Fibroblast of villous mesenchyme (primary cell): ENCODE measurements around the gene APOBEC3B. TPM values are rescaled to one million over a fixed set of nuclear protein-coding genes. Genes with fewer than 3 reads are reported as not detected.
"Not testable (repeated sequence)": the region's sequence is repeated elsewhere in the genome, so short reads cannot be mapped to it uniquely, and the experiment has no call there.

Experiments
- DNase-seq: peaks from one replicate; pipeline ENCODE4 v3.0.0-alpha.2; 2010; ENCODE audit warnings: low read depth
- H3K4me3 ChIP-seq: 2 replicates; pipeline ENCODE4 v1.5.1; 2011; ENCODE audit warnings: low read depth, mild to moderate bottlenecking, low read length
- total RNA-seq: library from RNA; depleted of rRNA; stranded (reverse); fragments of >200 nt; gene quantifications from 2 replicates; pipeline ENCODE4 v1.2.3, GENCODE V29; 2012
- TF ChIP-seq, protein P1 (sequence below): IDR thresholded peaks from 2 replicates; pipeline ENCODE4 v1.5.1; 2012; ENCODE audit warnings: low read depth, mild to moderate bottlenecking, low read length; ENCODE audit not compliant: insufficient read depth

APOBEC3B gene
- total RNA-seq, 1 donor = 2.2 TPM

DNA sequence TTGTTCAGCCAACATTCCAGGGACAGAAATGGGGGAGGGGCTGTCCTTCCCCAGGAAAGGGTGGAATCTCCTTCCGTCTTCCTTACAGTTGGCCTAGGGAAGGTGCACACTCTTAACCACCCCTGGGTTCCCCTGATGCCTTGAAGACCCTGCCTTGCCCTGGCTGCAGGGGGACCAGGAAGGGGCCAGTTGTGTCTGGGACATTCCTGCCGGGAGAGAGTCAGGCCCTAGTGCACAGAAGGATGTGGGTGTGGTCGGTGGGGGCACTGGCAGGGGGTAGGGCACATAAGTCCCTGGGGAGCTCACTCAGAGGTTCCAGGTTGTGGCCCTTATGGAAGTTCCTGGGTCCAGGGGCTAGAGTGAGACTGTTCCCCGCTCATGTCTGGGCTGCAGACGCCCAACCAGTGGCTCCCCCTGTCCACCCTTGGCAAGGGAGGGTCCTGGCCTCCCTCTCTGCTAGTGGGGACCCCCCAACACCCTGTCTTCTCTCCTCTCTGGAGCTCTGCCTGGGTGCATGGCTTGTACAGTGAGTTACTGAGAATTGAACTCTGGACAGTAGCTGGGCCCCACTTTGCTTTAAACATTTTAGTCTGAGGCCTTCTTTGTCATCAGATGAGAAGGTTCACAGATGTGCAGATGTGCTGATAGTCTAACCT lies 26.8 kb upstream of the APOBEC3B start:
- TF ChIP-seq, protein P1, sequence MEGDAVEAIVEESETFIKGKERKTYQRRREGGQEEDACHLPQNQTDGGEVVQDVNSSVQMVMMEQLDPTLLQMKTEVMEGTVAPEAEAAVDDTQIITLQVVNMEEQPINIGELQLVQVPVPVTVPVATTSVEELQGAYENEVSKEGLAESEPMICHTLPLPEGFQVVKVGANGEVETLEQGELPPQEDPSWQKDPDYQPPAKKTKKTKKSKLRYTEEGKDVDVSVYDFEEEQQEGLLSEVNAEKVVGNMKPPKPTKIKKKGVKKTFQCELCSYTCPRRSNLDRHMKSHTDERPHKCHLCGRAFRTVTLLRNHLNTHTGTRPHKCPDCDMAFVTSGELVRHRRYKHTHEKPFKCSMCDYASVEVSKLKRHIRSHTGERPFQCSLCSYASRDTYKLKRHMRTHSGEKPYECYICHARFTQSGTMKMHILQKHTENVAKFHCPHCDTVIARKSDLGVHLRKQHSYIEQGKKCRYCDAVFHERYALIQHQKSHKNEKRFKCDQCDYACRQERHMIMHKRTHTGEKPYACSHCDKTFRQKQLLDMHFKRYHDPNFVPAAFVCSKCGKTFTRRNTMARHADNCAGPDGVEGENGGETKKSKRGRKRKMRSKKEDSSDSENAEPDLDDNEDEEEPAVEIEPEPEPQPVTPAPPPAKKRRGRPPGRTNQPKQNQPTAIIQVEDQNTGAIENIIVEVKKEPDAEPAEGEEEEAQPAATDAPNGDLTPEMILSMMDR = no peak
- H3K4me3 ChIP-seq = no peak overlapping the region
- no peak for DNase-seq

DNA sequence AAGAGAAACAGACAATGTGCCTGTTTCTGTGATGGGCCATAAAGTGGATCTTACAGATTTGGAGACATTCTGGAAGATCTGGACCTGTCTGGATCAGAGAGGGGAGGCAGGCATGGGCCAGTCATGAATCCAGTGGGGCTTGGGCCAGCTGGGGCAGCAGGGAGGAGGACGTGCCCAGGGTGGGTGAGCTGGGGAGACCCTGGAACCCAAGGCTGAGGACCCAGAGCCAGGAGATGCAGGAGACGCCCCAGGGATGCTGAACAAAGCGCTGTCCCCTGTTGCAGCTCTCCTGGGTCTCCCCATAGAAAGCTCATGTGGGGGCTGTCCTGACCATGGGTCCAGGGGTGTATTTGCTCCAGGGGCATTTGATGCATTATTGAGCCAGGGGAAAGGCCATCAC lies 26.2 kb upstream of the APOBEC3B start:
- no peak overlapping the region for H3K4me3 ChIP-seq
- TF ChIP-seq, protein P1 = no peak
- no peak for DNase-seq

DNA sequence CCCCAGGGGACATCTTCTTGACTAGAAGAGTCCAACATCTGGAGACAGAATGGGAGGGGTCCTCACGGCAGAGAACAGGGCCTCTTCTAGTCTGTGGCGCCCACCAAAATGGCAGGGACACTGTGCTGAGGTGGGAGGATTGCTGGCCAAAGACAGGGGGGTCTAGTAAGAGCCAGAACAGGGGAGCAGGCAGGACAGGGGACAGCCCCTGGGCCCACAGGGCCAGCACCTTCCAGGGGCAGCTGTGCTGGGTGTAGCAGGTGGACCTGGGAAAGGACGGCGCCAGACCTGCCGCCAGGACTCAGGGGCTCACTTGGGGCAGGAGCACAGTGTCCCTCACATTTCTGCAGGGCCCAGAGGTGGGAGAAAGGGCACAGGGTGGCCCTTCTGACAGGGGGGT lies 25.6 kb upstream of the APOBEC3B start:
- DNase-seq = no peak
- TF ChIP-seq, protein P1 = no peak

DNA sequence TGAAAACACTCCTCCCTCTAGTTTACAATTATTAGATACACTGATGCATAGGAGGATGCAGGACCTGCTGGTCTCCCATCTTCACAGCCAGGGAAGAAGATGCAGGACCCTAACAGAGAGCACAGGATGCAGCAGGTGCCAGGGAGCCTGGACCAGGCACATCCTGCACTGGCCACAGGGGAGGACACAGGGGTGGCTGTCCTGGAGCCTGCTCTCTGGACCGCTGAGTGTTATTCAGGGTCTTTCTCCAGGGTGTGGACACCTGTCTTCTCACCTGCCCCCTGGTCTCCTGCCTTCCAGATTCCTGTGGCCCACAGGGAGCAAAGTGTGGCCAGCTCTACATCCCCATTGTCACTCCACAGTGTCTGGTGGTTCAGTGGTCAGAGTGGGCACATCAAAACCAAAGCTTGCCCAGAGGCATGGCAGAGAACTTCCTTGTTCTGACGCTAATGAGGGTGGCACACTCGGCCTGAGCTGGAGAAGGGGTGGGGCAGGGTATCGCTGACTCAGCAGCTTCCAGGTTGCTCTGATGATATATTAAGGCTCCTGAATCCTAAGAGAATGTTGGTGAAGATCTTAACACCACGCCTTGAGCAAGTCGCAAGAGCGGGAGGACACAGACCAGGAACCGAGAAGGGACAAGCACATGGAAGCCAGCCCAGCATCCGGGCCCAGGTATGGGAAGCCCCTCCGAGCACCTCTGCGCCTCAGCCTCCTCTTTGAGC lies 24.9 kb upstream of the APOBEC3B start, which contains the start of gene APOBEC3A:
Gene APOBEC3A, plus strand, starts transcription at position 564 of the 725 bp plus-strand sequence. Its CDS starts 83 bp downstream, at position 647.
- no peak within 1 kb of the TSS for H3K4me3 ChIP-seq
- TF ChIP-seq, protein P1 = no peak
- no peak for DNase-seq

More for the DNA sequence above, 25.6 kb upstream of the APOBEC3B start:
- H3K4me3 ChIP-seq = no peak overlapping the region

DNA sequence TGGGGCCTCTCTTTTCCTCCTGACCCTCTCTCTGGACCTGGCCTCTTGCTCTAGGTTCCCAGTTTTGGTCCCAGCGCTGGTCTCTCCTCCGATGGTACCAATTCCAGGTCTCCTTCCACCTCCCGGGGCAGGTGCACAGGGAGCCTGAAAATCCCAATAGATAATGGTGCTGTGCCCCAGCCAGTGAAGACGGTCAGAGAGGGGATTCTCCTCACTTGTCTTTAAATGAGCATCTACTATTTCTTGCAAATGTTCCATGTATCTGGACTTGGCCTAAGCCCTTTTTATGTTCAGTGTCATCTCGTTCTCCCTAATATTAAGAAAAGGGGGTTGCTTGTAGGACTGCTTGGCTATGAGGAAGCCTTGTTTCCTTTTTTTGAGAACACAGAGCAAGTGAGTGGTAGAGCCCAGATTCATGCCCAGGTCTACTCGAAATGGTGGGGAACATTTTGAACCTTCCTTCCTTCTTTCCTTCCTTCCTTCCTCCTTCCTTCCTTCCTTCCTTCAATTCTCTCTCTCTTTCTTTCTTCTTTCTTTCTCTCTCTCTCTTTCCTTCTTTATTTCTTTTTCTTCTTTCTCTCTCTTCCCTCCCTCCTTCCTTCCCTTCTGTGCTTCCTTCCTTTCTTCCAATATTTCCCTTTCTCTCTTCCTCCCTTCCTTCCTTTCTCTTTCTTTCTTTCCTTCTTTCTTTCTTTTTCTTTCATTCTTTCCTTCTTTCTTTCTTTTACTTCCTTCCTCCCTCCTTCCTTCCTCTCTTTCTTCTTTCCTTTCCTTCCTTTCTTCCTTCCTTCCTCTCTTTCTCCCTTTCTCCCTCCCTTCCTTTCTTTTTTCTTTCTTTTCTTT lies 24.1 kb upstream of the APOBEC3B start:
- DNase-seq = no peak
- TF ChIP-seq, protein P1 = no peak
- H3K4me3 ChIP-seq = no peak overlapping the region

DNA sequence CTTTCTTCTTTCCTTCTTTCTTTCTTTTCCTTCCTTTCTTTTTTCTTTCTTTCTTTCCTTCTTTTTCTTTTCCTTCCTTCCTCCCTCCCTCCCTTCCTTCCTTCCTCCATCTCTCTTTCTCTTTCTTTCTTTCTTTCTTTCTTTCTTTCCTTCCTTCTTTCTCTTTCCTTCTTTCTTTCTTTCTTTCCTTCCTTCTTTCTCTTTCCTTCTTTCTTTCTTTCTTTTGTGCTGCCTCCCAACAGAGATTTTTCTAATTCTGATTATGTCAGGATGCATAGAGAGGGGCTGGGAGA lies 23.6 kb upstream of the APOBEC3B start:
- H3K4me3 ChIP-seq, DNase-seq: not testable (repeated sequence)

DNA sequence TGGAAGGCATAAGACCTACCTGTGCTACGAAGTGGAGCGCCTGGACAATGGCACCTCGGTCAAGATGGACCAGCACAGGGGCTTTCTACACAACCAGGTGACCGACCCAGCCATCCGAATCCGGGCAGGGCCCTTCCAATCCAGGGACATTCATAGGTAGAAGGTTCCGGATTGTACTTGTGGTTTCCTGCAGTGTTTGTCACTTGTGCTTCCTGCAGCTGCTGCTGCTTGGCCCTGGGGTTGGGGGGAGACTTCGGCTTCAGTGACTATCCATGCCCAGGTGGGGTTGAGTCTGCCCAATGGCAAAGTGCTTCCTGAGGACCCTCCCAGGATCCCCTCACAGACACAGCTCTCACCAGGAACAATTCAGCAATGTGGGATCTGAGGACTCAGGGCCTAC lies 22.6 kb upstream of the APOBEC3B start:
- DNase-seq = no peak
- TF ChIP-seq, protein P1 = no peak
- H3K4me3 ChIP-seq = no peak overlapping the region

DNA sequence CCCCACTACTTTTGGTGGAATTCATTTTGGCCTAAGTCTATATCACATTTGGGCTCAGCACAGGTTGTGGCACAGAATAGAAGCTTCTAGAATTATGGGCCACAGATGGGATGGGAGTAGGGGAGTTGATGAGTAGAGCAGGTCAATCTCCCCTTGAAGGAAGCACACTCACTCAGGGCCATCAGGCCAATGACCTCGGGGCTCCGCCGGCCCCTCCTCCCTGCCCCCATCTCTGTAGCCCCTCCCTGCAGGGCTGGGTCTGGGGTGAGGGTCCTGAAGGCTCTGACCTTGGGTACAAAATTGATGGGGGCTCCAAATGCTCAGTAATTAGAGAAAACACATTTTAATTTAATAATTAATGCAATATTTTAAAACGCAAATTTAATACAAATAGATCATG lies 21.5 kb upstream of the APOBEC3B start:
- H3K4me3 ChIP-seq, DNase-seq: not testable (repeated sequence)

DNA sequence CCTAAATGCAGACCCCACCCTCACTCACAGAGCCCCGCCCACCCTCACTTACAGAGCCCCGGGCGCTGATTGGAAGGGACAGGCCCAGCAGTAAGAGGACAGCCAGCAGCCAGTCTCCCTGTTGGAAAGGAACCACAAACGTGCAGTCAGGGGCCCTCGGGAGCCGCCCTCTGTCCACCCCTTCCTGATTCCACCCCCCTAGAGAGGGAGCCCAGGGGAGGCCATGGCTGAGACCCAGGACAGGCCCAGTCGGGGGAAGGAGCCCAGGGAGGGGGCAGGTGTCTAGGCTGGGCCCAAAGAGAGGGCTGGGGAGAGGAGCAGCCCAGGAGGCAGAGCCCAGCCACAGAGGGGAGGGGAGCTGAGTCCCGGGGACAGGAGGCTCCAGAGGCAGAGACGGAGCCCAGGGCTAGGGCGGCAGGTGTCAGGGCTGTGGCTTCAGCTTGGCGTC lies 18.8 kb upstream of the APOBEC3B start:
- not testable (repeated sequence) for DNase-seq, H3K4me3 ChIP-seq
